Esophagus muscularis mucosa (tissue), 4 donors: ENCODE results near the gene COBL. TPM values are rescaled to one million over a fixed set of nuclear protein-coding genes. Genes with fewer than 3 reads are reported as not detected.

ENCODE experiments used
- DNase-seq: peaks from one replicate; pipeline ENCODE4 v3.0.0-alpha.2; 2017; ENCODE audit errors: extremely low spot score
- H3K27ac ChIP-seq, 4 donors: fragments of 200-600 bp; sonication (generic); replicated peaks in 1 of 4; 1 replicate in 3 of 4; 2 replicates in 1 of 4; pipeline ENCODE4 v1.5.1; 2016 to 2019; ENCODE audit warnings: mild to moderate bottlenecking in 1 of 4
- H3K27me3 ChIP-seq, 4 donors: fragments of 200-600 bp; sonication (generic); one replicate each; pipeline versions ENCODE4 v1.5.1 to v1.6.0; 2016 to 2019
- H3K36me3 ChIP-seq, 4 donors: fragments of 200-600 bp; sonication (generic); one replicate each; pipeline ENCODE4 v1.5.1; 2016 to 2019
- H3K4me1 ChIP-seq, 4 donors: fragments of 200-600 bp; sonication (generic); one replicate each; pipeline ENCODE4 v1.5.1; 2016 to 2019
- H3K4me3 ChIP-seq, 4 donors: fragments of 200-600 bp; sonication (generic); 1 replicate in 2 of 4; 2 replicates in 2 of 4; pipeline ENCODE4 v1.5.1; 2016 to 2019; ENCODE audit warnings: mild to moderate bottlenecking in 4 of 4, moderate library complexity in 1 of 4
- H3K9me3 ChIP-seq, 4 donors: fragments of 200-600 bp; sonication (generic); 1 replicate in 3 of 4; 2 replicates in 1 of 4; pipeline ENCODE4 v1.5.1; 2016 to 2019
- CTCF ChIP-seq, 3 experiments: fragments of 200-600 bp in 2 of 3; fragments of 450-650 bp in 1 of 3; sonication (generic) in 2 of 3; IDR thresholded peaks; one replicate each; pipeline ENCODE4 v1.5.1; 2017 to 2019; ENCODE audit warnings: antibody characterized with exemption in 3 of 3, mild to moderate bottlenecking in 2 of 3, moderate library complexity in 1 of 3
- EP300 ChIP-seq: sonication (generic); formaldehyde crosslinking; IDR thresholded peaks from one replicate; pipeline ENCODE4 v1.6.1; 2017; ENCODE audit warnings: antibody characterized with exemption
- POLR2A ChIP-seq: fragments of 450-650 bp; IDR thresholded peaks from one replicate; pipeline ENCODE4 v1.6.1; 2017; ENCODE audit warnings: antibody characterized with exemption, moderate library complexity, mild to moderate bottlenecking, low read depth
- POLR2AphosphoS5 ChIP-seq, 2 donors: sonication (generic); formaldehyde crosslinking; IDR thresholded peaks; one replicate each; pipeline ENCODE4 v1.6.1; 2017; ENCODE audit warnings: antibody characterized with exemption in 2 of 2
- WGBS: methylation state at CpG from one replicate; pipeline ENCODE4 v1.1.5; 2018; 5-methylcytosine and 5-hydroxymethylcytosine counted together
- intact Hi-C: fragments of 100-400 bp; cut with DNase I; formaldehyde crosslinking; loops from one replicate; pipeline ENCODE4 v1.15.1; 2023
- total RNA-seq, 4 donors: library from RNA; depleted of rRNA; stranded (reverse); fragments of >200 nt; gene quantifications; one replicate each; pipeline versions ENCODE4 v1.1.0 to v1.2.1, GENCODE V29; 2016

COBL gene
- total RNA-seq, 4 donors from 2014 or later = 29.8 to 51.4 (median 45.9) TPM

- intact Hi-C loops = loop anchor here (5.0 to 10.0 kb wide), 2 partner anchors 356 to 673 kb away; partner anchors contain the start of gene GRB10
- WGBS = 71% methylated on average over 15 of the region's 15 CpGs
- Histone ChIP-seq H3K27ac (no peak overlapping the region), H3K4me3 (no peak overlapping the region), H3K4me1 (peaks cover 21 to 42% (median 34%) of the 10 kb centered on the region in 4 donors), H3K9me3 (no peaks in the 10 kb centered on the region), H3K36me3 (peaks cover 0 to 6% (median 1%) of the 10 kb centered on the region in 4 donors), H3K27me3 (no peaks in the 10 kb centered on the region)
- peak; percentile 26 for DNase-seq
- TF ChIP-seq EP300 (no peak), POLR2A (no peak), POLR2AphosphoS5 (IDR thresholded peaks at IDR 0.05) (no peak), CTCF (IDR thresholded peaks at IDR 0.05) (no peak)
Observed at GRCh38 chr7:51140199-51141164, 176.1 kb downstream of the COBL start.

- intact Hi-C loops = loop anchor here (5.0 to 10.0 kb wide), 2 partner anchors 355 to 672 kb away; partner anchors contain the start of gene GRB10
- Histone ChIP-seq H3K36me3 (peaks cover 0 to 13% (median 3%) of the 10 kb centered on the region in 4 donors), H3K27ac (no peak overlapping the region), H3K4me3 (no peak overlapping the region), H3K4me1 (peaks cover 24 to 43% (median 35%) of the 10 kb centered on the region in 4 donors), H3K9me3 (no peaks in the 10 kb centered on the region), H3K27me3 (no peaks in the 10 kb centered on the region)
- WGBS = 77% methylated on average over 1 of the region's 1 CpG
- TF ChIP-seq CTCF (IDR thresholded peaks at IDR 0.05) (no peak), POLR2AphosphoS5 (IDR thresholded peaks at IDR 0.05) (no peak), EP300 (no peak), POLR2A (no peak)
- peak; percentile 66 for DNase-seq
Observed at GRCh38 chr7:51139796-51140195, 176.8 kb downstream of the COBL start.

DNA sequence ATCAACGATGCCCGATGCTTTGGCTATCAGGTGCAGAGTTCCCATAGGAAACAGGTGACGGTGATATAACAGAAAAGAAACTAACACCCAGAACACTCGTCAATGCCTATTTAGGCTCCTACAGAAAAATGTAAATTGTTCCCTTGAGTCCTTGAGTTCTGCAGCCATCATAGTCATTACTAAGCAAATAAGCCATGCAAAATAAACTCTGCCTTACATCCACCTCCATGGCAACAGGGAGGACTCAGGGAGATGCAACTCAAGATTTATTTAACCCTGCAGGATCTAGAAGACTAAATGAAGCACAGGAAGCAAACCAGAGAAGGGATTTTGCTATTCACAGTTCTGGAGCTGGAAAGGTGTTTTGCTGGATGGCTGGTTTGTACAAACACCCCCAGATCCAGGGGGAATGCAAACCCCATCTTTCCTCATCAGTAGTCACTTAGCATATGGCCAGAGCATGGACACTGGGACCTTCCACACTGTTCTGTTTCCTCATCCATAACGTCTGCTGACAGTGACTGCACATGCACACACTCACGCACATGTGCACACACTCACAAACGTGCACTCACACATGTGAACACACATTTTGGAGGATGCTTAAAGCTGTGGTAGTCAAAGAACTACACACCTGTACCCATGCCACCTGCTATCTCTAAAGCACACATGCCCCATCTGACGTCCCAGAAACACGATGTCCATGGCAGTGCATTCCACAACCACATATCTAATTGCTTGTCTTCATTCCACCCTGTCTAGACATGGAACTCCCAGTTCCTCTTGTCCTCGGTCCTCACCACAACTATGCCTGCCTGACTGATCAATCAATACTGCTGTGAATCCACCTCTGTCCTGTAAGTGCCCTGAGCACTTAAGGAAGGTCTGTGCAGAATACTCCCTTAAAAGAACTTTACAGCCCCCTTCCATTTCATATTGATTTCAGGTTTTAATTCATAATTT lies 178.2 kb downstream of the COBL start:
- Histone ChIP-seq H3K27me3 (no peaks in the 10 kb centered on the region), H3K4me3 (no peak overlapping the region), H3K9me3 (no peaks in the 10 kb centered on the region), H3K36me3 (peaks cover 0 to 14% (median 6%) of the 10 kb centered on the region in 4 donors), H3K27ac (no peak overlapping the region), H3K4me1 (peaks cover 31 to 51% (median 37%) of the 10 kb centered on the region in 4 donors)
- DNase-seq = peak; percentile 37
- 75% methylated on average over 9 of the region's 10 CpGs for WGBS
- intact Hi-C loops = no loop called here
- TF ChIP-seq POLR2A (no peak), CTCF (IDR thresholded peaks at IDR 0.05) (no peak), EP300 (no peak), POLR2AphosphoS5 (IDR thresholded peaks at IDR 0.05) (no peak)

DNA sequence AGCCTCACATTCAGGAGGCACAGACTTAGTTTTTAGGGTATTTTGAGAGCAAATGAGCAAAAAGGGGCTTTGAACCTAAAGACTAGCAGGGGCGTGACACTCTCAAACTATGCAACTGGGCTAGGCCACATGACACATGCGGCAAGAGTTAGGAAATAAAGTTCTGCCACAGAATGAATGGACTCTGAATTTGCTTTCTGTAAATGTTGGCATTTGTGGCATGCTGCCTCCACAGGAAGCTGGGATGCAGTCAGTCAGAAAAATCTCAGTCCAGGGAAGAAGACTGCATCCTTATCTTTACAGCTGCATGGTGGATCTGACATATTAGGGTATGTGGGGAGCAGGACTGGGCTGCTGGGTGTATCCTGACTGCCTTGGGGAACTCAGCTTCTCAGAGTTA lies 181.0 kb downstream of the COBL start:
- WGBS = 88% methylated on average over 2 of the region's 2 CpGs
- Histone ChIP-seq H3K27ac (no peak overlapping the region), H3K27me3 (no peaks in the 10 kb centered on the region), H3K9me3 (peaks cover 0 to 5% (median 0%) of the 10 kb centered on the region in 4 donors), H3K4me3 (no peak overlapping the region), H3K4me1 (peaks cover 18 to 36% (median 23%) of the 10 kb centered on the region in 4 donors), H3K36me3 (peaks cover 0 to 15% (median 7%) of the 10 kb centered on the region in 4 donors)
- TF ChIP-seq EP300 (no peak), CTCF (IDR thresholded peaks at IDR 0.05) (no peak), POLR2A (no peak), POLR2AphosphoS5 (IDR thresholded peaks at IDR 0.05) (no peak)
- peak; percentile 31 for DNase-seq
- intact Hi-C loops = no loop called here
